OCI-LY1 (cell line): ENCODE results near the gene PTPRD.

Experiments used
- H2AFZ ChIP-seq: fragments of 200-600 bp; sonication (generic), shearing (Covaris generic); 2 replicates; pipeline ENCODE4 v1.6.0; 2014; ENCODE audit warnings: antibody characterized with exemption, mild to moderate bottlenecking, low read length
- H3F3A ChIP-seq: fragments of 200-600 bp; sonication (generic), shearing (Covaris generic); 2 replicates; pipeline ENCODE4 v1.6.0; 2014; ENCODE audit warnings: mild to moderate bottlenecking, antibody characterized with exemption, low read length, moderate library complexity; ENCODE audit not compliant: insufficient read depth
- H3K27ac ChIP-seq: fragments of 200-600 bp; sonication (generic); 2 replicates; pipeline ENCODE4 v1.5.1; 2014; ENCODE audit warnings: low read length, mixed run types, mild to moderate bottlenecking, low read depth; ENCODE audit not compliant: poor library complexity, severe bottlenecking
- H3K27me3 ChIP-seq: fragments of 200-600 bp; sonication (generic); 2 replicates; pipeline ENCODE4 v1.6.0; 2014; ENCODE audit warnings: antibody characterized with exemption, mild to moderate bottlenecking, low read length, moderate library complexity; ENCODE audit not compliant: insufficient read depth
- H3K36me3 ChIP-seq: fragments of 200-600 bp; sonication (generic); 2 replicates; pipeline ENCODE4 v1.6.1; 2014; ENCODE audit warnings: mild to moderate bottlenecking, antibody characterized with exemption, low read length, moderate library complexity, mixed read lengths; ENCODE audit not compliant: insufficient read depth
- H3K4me1 ChIP-seq: fragments of 200-600 bp; sonication (generic); 2 replicates; pipeline ENCODE4 v1.5.1; 2014; ENCODE audit warnings: mild to moderate bottlenecking, low read length, moderate library complexity; ENCODE audit not compliant: insufficient read depth, severe bottlenecking
- H3K4me2 ChIP-seq: fragments of 200-600 bp; sonication (generic), shearing (Covaris generic); 2 replicates; pipeline ENCODE4 v1.6.1; 2014; ENCODE audit warnings: low read length
- H3K4me3 ChIP-seq: fragments of 200-600 bp; sonication (generic); 2 replicates; pipeline ENCODE4 v1.5.1; 2014; ENCODE audit warnings: low read length, low read depth, mild to moderate bottlenecking, mixed read lengths; ENCODE audit not compliant: poor library complexity, severe bottlenecking
- H3K79me2 ChIP-seq: fragments of 200-600 bp; shearing (Covaris generic); 2 replicates; pipeline ENCODE4 v1.6.1; 2016; ENCODE audit warnings: mixed run types, low read length, mixed read lengths; ENCODE audit not compliant: insufficient read depth
- H3K9ac ChIP-seq: fragments of 200-600 bp; sonication (generic), shearing (Covaris generic); 2 replicates; pipeline ENCODE4 v1.6.1; 2014; ENCODE audit warnings: mild to moderate bottlenecking, low read length, mixed read lengths
- H3K9me2 ChIP-seq: fragments of 200-600 bp; sonication (generic), shearing (Covaris generic); 2 replicates; pipeline ENCODE4 v1.6.1; 2014; ENCODE audit warnings: low read depth, mild to moderate bottlenecking, low read length, mixed read lengths
- H3K9me3 ChIP-seq: fragments of 200-600 bp; shearing (Covaris generic); 2 replicates; pipeline ENCODE4 v1.6.1; 2014; ENCODE audit warnings: low read length, mixed read lengths
- H4K20me1 ChIP-seq: fragments of 200-600 bp; sonication (generic), shearing (Covaris generic); 2 replicates; pipeline ENCODE4 v1.6.0; 2016; ENCODE audit warnings: mild to moderate bottlenecking, low read length; ENCODE audit not compliant: insufficient read depth
- CTCF ChIP-seq: fragments of 200-600 bp; sonication (generic), shearing (Covaris generic); IDR thresholded peaks from 2 replicates; pipeline ENCODE4 v1.5.1; 2017; ENCODE audit warnings: mild to moderate bottlenecking, antibody characterized with exemption, low read length, moderate library complexity, mixed read lengths
- EZH2 ChIP-seq: fragments of 200-600 bp; sonication (generic), shearing (Covaris generic); IDR thresholded peaks from 2 replicates; pipeline ENCODE4 v1.8.0; 2017; ENCODE audit warnings: borderline replicate concordance, mixed run types, mild to moderate bottlenecking, antibody characterized with exemption, low read length, moderate library complexity, mixed read lengths

Gene PTPRD

GRCh38 chr9:8338767-8339510 is 2273.9 kb downstream of the PTPRD start:
- no peaks in the 10 kb centered on the region for H3K9me3 ChIP-seq
- H3K27me3 ChIP-seq = no peaks in the 10 kb centered on the region
- H3K36me3 ChIP-seq = no peaks in the 10 kb centered on the region
- no peak overlapping the region for H3K4me2 ChIP-seq
- H3K27ac ChIP-seq = no peak overlapping the region
- TF ChIP-seq CTCF (no peak), EZH2 (no peak)
- H3K79me2 ChIP-seq = no peaks in the 10 kb centered on the region
- no peaks in the 10 kb centered on the region for H3K4me1 ChIP-seq
- H2AFZ ChIP-seq = no peak overlapping the region
- no peaks in the 10 kb centered on the region for H3K9me2 ChIP-seq
- no peaks in the 10 kb centered on the region for H3F3A ChIP-seq
- no peaks in the 10 kb centered on the region for H4K20me1 ChIP-seq
- H3K9ac ChIP-seq = no peak overlapping the region
- no peak overlapping the region for H3K4me3 ChIP-seq

GRCh38 chr9:8337834-8338766 is 2274.7 kb downstream of the PTPRD start:
- TF ChIP-seq CTCF = no peak
- no peak for TF ChIP-seq EZH2
- no peak overlapping the region for H3K27ac ChIP-seq
- H3K4me2 ChIP-seq = no peak overlapping the region
- H3K36me3 ChIP-seq = no peaks in the 10 kb centered on the region
- no peaks in the 10 kb centered on the region for H3F3A ChIP-seq
- no peaks in the 10 kb centered on the region for H3K79me2 ChIP-seq
- H2AFZ ChIP-seq = no peak overlapping the region
- H3K4me1 ChIP-seq = no peaks in the 10 kb centered on the region
- no peaks in the 10 kb centered on the region for H3K27me3 ChIP-seq
- H3K9ac ChIP-seq = no peak overlapping the region
- no peak overlapping the region for H3K4me3 ChIP-seq
- no peaks in the 10 kb centered on the region for H3K9me2 ChIP-seq
- H4K20me1 ChIP-seq = no peaks in the 10 kb centered on the region
- H3K9me3 ChIP-seq = no peaks in the 10 kb centered on the region

GRCh38 chr9:8332871-8333270 is 2279.9 kb downstream of the PTPRD start:
- Histone ChIP-seq H3K27me3 (no peaks in the 10 kb centered on the region), H3K4me3 (no peak overlapping the region), H3K9me3 (no peaks in the 10 kb centered on the region), H4K20me1 (no peaks in the 10 kb centered on the region), H3F3A (no peaks in the 10 kb centered on the region), H3K9ac (no peak overlapping the region), H3K4me2 (no peak overlapping the region), H3K4me1 (no peaks in the 10 kb centered on the region), H3K27ac (no peak overlapping the region), H3K36me3 (no peaks in the 10 kb centered on the region), H3K79me2 (no peaks in the 10 kb centered on the region), H2AFZ (no peak overlapping the region), H3K9me2 (no peaks in the 10 kb centered on the region)
- TF ChIP-seq EZH2 = no peak
